Measurements from ENCODE around the gene S100A5. TPM values are rescaled to one million over a fixed set of nuclear protein-coding genes. Genes with fewer than 3 reads are reported as not detected.

S100A5 gene
- total RNA-seq, 1 experiment from 2014 or later = not detected

DNA sequence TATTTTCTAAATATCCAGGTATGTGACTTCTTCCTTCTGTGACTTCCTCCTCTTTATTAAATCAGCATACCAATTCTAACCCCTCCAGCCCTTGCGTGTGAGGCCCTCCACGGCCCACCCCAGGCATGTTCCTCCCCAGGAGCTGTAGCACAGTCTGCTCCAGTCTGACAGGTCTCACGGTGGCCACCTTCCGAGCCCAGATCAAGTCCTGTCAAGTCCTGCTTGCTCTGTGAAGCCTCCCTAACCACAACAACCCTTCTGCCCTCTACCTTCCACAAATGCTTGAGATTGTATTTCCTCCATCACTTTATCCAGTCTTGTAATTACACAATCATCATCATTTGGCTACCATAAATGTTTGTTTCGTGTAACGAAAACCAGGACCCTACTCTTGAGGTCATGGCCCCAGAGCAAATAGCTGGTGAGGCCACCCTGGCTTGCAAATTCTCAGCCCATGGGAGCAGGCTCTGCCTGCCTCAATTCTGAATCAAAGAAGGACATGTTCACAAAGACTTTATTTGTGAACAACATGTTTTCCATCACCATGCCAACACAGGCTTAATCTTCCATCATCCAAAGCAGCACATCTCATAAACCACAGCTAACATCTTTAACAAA, 47.3 kb downstream of the S100A5 start:
- no peak overlapping the region for H2BK20ac ChIP-seq (ENCODE audit: low read depth, low read length, poor library complexity, severe bottlenecking)
- Mint-ChIP-seq H3K27me3 (ENCODE audit: low read depth) (no peaks in the 10 kb centered on the region; the same call in 1 of the 2 replicates), H3K4me1 (peaks cover 11 to 23% of the 10 kb centered on the region in 2 experiments), H3K27ac (no peak overlapping the region; a peak in 1 of 7 replicates), H3K9me3 (no peaks in the 10 kb centered on the region; a peak in 1 of 5 replicates), H3K36me3 (ENCODE audit: insufficient read depth in 1 of 3, low read depth in 3 of 3) (no peaks in the 10 kb centered on the region), H3K4me3 (no peak overlapping the region)
- H2AFZ ChIP-seq (ENCODE audit: low read length) = no peak overlapping the region
- no peaks in the 10 kb centered on the region for H3K79me1 ChIP-seq (ENCODE audit: insufficient read depth, low read depth, low read length, poor library complexity, severe bottlenecking)
- no peak overlapping the region for H2BK120ac ChIP-seq (ENCODE audit: low read depth, low read length, poor library complexity, severe bottlenecking)
- WGBS (ENCODE audit: extremely low coverage, insufficient read length, low lambda C conversion rate) = no CpG with 5 or more reads among the region's 6 CpGs
- no peaks in the 10 kb centered on the region for H3K79me2 ChIP-seq (ENCODE audit: insufficient read depth, low read length)
- no peaks in the 10 kb centered on the region for H4K20me1 ChIP-seq (ENCODE audit: control insufficient read depth, insufficient read depth, insufficient read length)
- no peak overlapping the region for H3K9ac ChIP-seq (ENCODE audit: extremely low read depth, insufficient read length, low read length)
- no peak overlapping the region for H4K91ac ChIP-seq (ENCODE audit: insufficient read length, low read depth, low read length)
- no peak overlapping the region for H3K18ac ChIP-seq (ENCODE audit: insufficient read length, low read depth, low read length)
- H4K8ac ChIP-seq (replicated peaks; ENCODE audit: insufficient read length, low read depth, low read length) = no peak overlapping the region
- no peak overlapping the region for H2BK15ac ChIP-seq (ENCODE audit: low read depth, low read length)
- no peak overlapping the region for H3K4me2 ChIP-seq (ENCODE audit: insufficient read depth, insufficient read length, low read length)
- no peak for DNase-seq
- no peaks in the 10 kb centered on the region for H3K23me2 ChIP-seq (ENCODE audit: insufficient read length, low read depth, low read length, poor library complexity, severe bottlenecking)
- TF ChIP-seq CTCF (conservative IDR thresholded peaks at IDR 0.05) = no peak
- no peak overlapping the region for H2BK12ac ChIP-seq (ENCODE audit: insufficient read length, low read depth, low read length)
- no peak overlapping the region for H3K27ac ChIP-seq (ENCODE audit: insufficient read length, low read depth, low read length)
- no peaks in the 10 kb centered on the region for H3K9me3 ChIP-seq (ENCODE audit: control insufficient read depth, low read depth, low read length)
- no peak overlapping the region for H2AK5ac ChIP-seq (ENCODE audit: insufficient read length, low read length)
- no peaks in the 10 kb centered on the region; the same call in 1 of the 2 replicates for H3K4me1 ChIP-seq (ENCODE audit: insufficient read depth, low read length)
- no peak overlapping the region for H3K14ac ChIP-seq (ENCODE audit: insufficient read depth, low read length)
- no peak overlapping the region for H3T11ph ChIP-seq (ENCODE audit: low read length)
- H3K56ac ChIP-seq (ENCODE audit: insufficient read length, low read depth, low read length) = no peak overlapping the region
- H2BK5ac ChIP-seq (ENCODE audit: insufficient read length, low read length) = no peak overlapping the region
- no peak overlapping the region for H3K23ac ChIP-seq (ENCODE audit: insufficient read length, low read depth, low read length)
- H3K27me3 ChIP-seq (ENCODE audit: insufficient read depth, low read length) = no peaks in the 10 kb centered on the region
- no peak overlapping the region for H3K4ac ChIP-seq (ENCODE audit: low read depth, low read length)
- no peak overlapping the region for H4K5ac ChIP-seq (ENCODE audit: insufficient read length, low read depth, low read length)
